Colonic mucosa (tissue), 4 donors: ENCODE results near the gene HECW1. TPM values are rescaled to one million over a fixed set of nuclear protein-coding genes. Genes with fewer than 3 reads are reported as not detected.

Experiments
- DNase-seq: peaks from one replicate; pipeline ENCODE4 v3.0.0-alpha.2; 2020
- H3K27ac ChIP-seq: fragments of 200-600 bp; one replicate; pipeline ENCODE4 v1.8.0; 2021
- H3K27me3 ChIP-seq: fragments of 200-600 bp; one replicate; pipeline ENCODE4 v1.8.0; 2021
- H3K36me3 ChIP-seq: fragments of 200-600 bp; one replicate; pipeline ENCODE4 v1.8.0; 2021
- H3K4me1 ChIP-seq: fragments of 200-600 bp; one replicate; pipeline ENCODE4 v1.8.0; 2021; ENCODE audit warnings: mild to moderate bottlenecking
- H3K4me3 ChIP-seq: fragments of 200-600 bp; one replicate; pipeline ENCODE4 v1.8.0; 2021
- H3K9ac ChIP-seq, 2 donors: one replicate each; pipeline ENCODE4 v1.7.0; 2013; ENCODE audit warnings: control low read depth in 2 of 2, low read depth in 2 of 2, low read length in 2 of 2
- H3K9me3 ChIP-seq: fragments of 200-600 bp; one replicate; pipeline ENCODE4 v1.8.0; 2021
- intact Hi-C: fragments of 100-400 bp; cut with DNase I; formaldehyde crosslinking; loops from one replicate; pipeline ENCODE4 v1.14.1; 2022
- total RNA-seq, 2 donors: library from RNA; stranded (reverse); fragmentation: NEBNext Ultra II Directional in 1 of 2; extraction: Animal tissue kit (Norgen Biotek cat#: 25700) in 1 of 2; gene quantifications; one replicate each; pipeline ENCODE4 v1.2.1, GENCODE V29; 2021
- TF ChIP-seq, protein P1 (sequence below): fragments of 200-600 bp; IDR thresholded peaks from one replicate; pipeline ENCODE4 v1.8.0; 2022; ENCODE audit warnings: antibody characterized with exemption, mild to moderate bottlenecking
- donor health status: healthy.
- donor health status: DM: no; HTN: no; CAD: no.
- donor health status: DM: no; HTN: no; CAD: no.

HECW1 gene
- total RNA-seq, 2 donors from 2014 or later = 0.35 to 0.40 TPM

DNA sequence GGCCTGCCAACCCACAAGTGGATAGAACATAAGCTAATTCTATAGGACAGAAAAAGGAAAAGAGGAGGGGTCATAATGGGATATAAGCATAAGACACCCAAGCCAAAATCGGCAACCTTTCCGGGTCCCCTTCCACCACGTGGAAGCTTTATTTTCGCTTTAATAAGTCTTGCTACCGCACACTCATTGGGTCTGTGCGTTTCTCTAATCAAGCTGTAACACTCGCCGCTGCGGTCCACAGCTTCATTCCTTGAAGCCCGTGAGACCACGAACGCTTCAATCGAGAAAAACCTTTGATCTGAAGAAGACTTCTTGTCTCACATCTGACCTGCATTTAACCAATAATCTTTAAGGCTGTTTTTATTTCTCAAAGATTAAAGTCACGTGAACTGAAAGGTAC lies 35.8 kb upstream of the HECW1 start:
- TF ChIP-seq, protein P1, sequence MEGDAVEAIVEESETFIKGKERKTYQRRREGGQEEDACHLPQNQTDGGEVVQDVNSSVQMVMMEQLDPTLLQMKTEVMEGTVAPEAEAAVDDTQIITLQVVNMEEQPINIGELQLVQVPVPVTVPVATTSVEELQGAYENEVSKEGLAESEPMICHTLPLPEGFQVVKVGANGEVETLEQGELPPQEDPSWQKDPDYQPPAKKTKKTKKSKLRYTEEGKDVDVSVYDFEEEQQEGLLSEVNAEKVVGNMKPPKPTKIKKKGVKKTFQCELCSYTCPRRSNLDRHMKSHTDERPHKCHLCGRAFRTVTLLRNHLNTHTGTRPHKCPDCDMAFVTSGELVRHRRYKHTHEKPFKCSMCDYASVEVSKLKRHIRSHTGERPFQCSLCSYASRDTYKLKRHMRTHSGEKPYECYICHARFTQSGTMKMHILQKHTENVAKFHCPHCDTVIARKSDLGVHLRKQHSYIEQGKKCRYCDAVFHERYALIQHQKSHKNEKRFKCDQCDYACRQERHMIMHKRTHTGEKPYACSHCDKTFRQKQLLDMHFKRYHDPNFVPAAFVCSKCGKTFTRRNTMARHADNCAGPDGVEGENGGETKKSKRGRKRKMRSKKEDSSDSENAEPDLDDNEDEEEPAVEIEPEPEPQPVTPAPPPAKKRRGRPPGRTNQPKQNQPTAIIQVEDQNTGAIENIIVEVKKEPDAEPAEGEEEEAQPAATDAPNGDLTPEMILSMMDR = no peak
- Histone ChIP-seq H3K27me3 (no peaks in the 10 kb centered on the region), H3K9ac (no peak overlapping the region), H3K4me1 (no peaks in the 10 kb centered on the region), H3K27ac (no peak overlapping the region), H3K9me3 (no peaks in the 10 kb centered on the region), H3K4me3 (no peak overlapping the region), H3K36me3 (no peaks in the 10 kb centered on the region)
- intact Hi-C loops = no loop called here
- no peak for DNase-seq

DNA sequence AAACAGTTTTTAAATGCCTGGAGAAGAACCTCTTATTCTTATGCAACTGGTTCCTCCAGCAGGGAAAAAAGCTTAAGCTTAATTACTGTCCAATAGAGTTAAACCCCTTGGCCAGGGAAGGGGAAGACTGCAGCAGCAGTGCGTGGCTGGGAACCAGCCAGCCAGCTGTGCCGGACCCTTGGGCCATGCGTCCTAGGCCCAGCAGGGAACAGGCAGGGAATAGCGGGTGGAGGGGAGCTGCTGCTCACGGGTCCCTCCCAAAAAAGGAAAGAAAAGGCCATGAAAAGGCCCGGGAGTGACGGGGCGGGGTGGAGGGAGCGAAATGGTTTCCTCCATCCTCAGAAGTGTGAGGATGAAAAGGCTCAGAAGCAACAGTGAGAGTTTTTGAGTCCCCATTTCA lies 35.2 kb upstream of the HECW1 start:
- DNase-seq = no peak
- no peak overlapping the region for H3K9ac ChIP-seq
- TF ChIP-seq, protein P1 = no peak
- H3K27me3 ChIP-seq = no peaks in the 10 kb centered on the region
- intact Hi-C loops = no loop called here
- no peak overlapping the region for H3K27ac ChIP-seq
- H3K36me3 ChIP-seq = no peaks in the 10 kb centered on the region
- no peaks in the 10 kb centered on the region for H3K4me1 ChIP-seq
- H3K9me3 ChIP-seq = no peaks in the 10 kb centered on the region
- no peak overlapping the region for H3K4me3 ChIP-seq

DNA sequence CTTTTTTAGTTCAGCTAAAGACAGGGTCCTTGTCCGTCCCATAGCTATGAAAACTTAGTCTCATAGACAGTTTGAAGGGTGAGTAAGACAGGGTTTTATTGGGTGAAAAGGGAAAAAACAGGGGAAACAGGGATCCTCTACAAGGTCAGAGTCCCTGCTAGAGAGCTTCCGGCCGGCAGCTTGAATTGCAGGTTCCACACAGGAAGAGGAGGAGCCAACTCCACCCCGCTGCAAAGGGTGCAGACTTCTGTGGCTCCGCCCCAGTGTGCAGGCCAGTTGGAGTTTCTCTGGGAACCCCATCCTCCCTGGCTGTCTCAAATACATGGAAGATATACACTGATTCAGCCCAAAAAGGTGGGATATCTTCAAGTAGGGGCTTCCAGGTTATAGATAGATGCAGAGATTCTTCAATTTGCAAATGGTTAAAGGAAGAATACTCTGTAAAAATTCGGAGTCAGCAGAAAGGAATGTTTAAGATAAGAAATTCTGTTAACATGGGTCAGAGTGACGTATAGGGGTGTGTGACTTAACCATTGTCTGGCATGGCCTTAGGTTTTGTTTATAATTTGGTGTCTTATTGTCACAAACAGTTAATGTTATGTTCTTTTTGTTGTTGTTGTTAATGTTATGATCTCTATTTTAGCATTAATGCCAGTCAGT lies 34.6 kb upstream of the HECW1 start:
- Histone ChIP-seq H3K36me3 (no peaks in the 10 kb centered on the region), H3K27me3 (no peaks in the 10 kb centered on the region), H3K9ac (no peak overlapping the region), H3K4me1 (no peaks in the 10 kb centered on the region), H3K4me3 (no peak overlapping the region), H3K9me3 (no peaks in the 10 kb centered on the region), H3K27ac (no peak overlapping the region)
- DNase-seq = no peak
- TF ChIP-seq, protein P1 = no peak
- intact Hi-C loops = no loop called here

DNA sequence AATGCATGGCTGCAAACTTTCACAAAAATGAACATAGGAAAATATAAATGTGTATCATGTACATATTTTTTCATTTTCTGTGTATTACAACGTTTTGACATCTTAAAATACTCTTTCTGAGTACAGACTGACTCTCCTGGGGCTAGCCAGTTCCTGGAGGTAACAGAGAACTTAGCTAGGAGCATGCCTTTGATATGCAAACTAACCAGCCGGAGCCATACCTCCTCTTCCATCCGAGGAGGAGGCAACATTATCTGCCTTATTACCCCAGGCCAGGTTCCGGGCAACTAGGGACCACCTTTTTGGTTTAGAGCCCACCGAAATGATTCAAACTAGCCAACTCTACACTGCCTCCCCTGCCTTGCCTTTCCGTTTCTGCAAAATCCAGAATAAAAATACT lies 33.7 kb upstream of the HECW1 start:
- Histone ChIP-seq H3K27me3 (no peaks in the 10 kb centered on the region), H3K4me3 (no peak overlapping the region), H3K9ac (no peak overlapping the region), H3K36me3 (no peaks in the 10 kb centered on the region), H3K4me1 (no peaks in the 10 kb centered on the region), H3K9me3 (no peaks in the 10 kb centered on the region), H3K27ac (no peak overlapping the region)
- no peak for DNase-seq
- TF ChIP-seq, protein P1 = no peak
- intact Hi-C loops = no loop called here

DNA sequence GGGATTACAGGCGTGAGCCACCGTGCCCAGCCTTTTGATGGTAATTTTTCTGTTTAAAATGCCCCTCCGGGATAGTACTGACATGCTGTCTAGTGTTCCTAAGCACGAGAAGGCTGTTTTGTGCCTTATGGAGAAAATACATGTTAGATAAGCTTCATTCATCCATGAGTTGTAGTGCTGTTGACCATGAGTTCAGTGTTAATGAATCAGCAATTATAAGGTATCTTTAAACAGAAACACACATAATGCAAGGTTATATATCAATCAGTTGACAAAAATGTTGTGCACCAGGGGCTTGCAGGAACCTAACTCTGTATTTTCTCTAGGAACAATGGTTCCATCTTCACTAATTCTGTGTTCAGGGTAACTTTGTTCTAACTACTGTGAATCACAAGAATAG lies 30.8 kb upstream of the HECW1 start:
- intact Hi-C loops = no loop called here
- no peak for DNase-seq
- Histone ChIP-seq H3K9me3 (no peaks in the 10 kb centered on the region), H3K27me3 (no peaks in the 10 kb centered on the region), H3K9ac (no peak overlapping the region), H3K27ac (no peak overlapping the region), H3K36me3 (no peaks in the 10 kb centered on the region), H3K4me3 (no peak overlapping the region), H3K4me1 (no peaks in the 10 kb centered on the region)
- TF ChIP-seq, protein P1 = no peak
